Immature natural killer cell (primary cell): ENCODE measurements around the gene LAMTOR4. TPM values are rescaled to one million over a fixed set of nuclear protein-coding genes. Genes with fewer than 3 reads are reported as not detected.

ENCODE experiments used
- DNase-seq, 3 donors: peaks; one replicate each; pipeline ENCODE4 v3.0.0; 2022; ENCODE audit warnings: mixed read lengths in 1 of 3
- H3K27ac Mint-ChIP-seq, 6 donors: one replicate each; pipeline ENCODE4 v1.8.0; 2020; ENCODE audit warnings: mixed read lengths in 6 of 6, mild to moderate bottlenecking in 5 of 6, inconsistent platforms in 4 of 6, moderate library complexity in 3 of 6
- H3K27me3 Mint-ChIP-seq, 3 donors: one replicate each; pipeline ENCODE4 v1.8.0; 2020 to 2021; ENCODE audit warnings: low read depth in 3 of 3, mild to moderate bottlenecking in 3 of 3, mixed read lengths in 3 of 3, moderate library complexity in 3 of 3, inconsistent platforms in 1 of 3
- H3K36me3 Mint-ChIP-seq, 3 donors: one replicate each; pipeline ENCODE4 v1.8.0; 2020; ENCODE audit warnings: mixed read lengths in 3 of 3, inconsistent platforms in 2 of 3, mild to moderate bottlenecking in 2 of 3
- H3K4me1 Mint-ChIP-seq, 2 donors: one replicate each; pipeline ENCODE4 v1.8.0; 2020; ENCODE audit warnings: inconsistent platforms in 2 of 2, mild to moderate bottlenecking in 2 of 2, mixed read lengths in 2 of 2, moderate library complexity in 1 of 2
- H3K4me3 Mint-ChIP-seq, 5 donors: one replicate each; pipeline ENCODE4 v1.8.0; 2020; ENCODE audit warnings: mild to moderate bottlenecking in 5 of 5, mixed read lengths in 5 of 5, inconsistent platforms in 3 of 5, moderate library complexity in 3 of 5
- H3K9me3 Mint-ChIP-seq, 6 donors: one replicate each; pipeline ENCODE4 v1.8.0; 2020; ENCODE audit warnings: mild to moderate bottlenecking in 6 of 6, mixed read lengths in 6 of 6, inconsistent platforms in 4 of 6, moderate library complexity in 3 of 6
- polyA plus RNA-seq, 3 donors: library from polyadenylated mRNA; unstranded; fragments of 300-500 nt; fragmentation: Illumina TruSeq; gene quantifications; one replicate each; pipeline ENCODE4 v1.2.3, GENCODE V29; 2021

The LAMTOR4 gene
- polyA plus RNA-seq, 3 donors from 2014 or later: 408 to 587 (median 569) TPM

DNA sequence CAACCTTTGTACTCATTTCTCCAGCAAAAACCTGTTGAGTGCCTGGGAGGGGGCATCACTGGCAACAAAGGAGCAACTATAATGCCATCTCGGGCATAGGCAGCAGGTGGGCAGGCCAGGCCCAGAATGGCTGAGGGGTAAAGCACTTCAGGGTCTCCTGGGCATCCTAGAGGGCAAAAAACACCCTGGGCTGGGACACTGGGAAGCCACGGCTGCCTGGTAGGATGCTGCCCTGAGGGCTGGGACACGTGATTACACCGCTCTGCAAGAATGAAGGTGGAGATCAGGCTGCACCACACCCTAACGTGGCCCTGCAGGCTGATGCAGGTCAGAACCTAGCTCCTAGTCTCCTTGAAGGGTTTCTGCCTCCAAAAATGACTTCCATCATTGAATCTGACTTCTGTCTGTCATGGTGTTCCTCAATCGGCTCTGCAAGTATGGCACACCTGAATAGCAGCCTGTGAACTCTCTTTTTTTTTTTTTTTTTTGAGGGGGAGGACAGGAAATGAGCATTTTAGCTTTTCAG lies 14.4 kb downstream of the LAMTOR4 start:
- DNase-seq: no peak
- Mint-ChIP-seq H3K4me1 (peaks cover 15 to 17% of the 10 kb centered on the region in 2 donors), H3K4me3 (no peak overlapping the region), H3K36me3 (no peaks in the 10 kb centered on the region), H3K27ac (peak overlapping the region in 1 of 6 donors; percentile 4), H3K27me3 (peaks cover 14 to 23% (median 19%) of the 10 kb centered on the region in 3 donors), H3K9me3 (no peaks in the 10 kb centered on the region)

DNA sequence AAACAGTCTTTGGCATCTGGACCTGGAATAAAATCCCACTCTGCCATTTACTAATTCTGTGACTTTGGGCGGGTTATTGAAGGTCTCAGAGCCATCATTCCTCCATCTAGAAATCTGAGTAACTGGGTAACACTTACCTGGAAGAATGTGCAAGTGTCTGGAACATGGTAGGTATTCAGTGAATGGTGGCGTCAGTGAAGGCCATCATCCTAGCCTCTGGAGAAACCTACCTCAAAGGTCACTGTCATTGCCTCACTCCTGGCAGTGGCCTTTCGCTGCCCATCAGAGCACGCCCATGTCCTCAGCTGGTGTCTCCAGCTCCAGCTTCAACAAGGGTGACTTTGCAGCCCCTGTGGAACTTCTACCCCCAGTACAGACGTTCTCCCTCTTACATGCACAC lies 15.2 kb downstream of the LAMTOR4 start:
- Mint-ChIP-seq H3K4me1 (peaks cover 21 to 22% of the 10 kb centered on the region in 2 donors), H3K36me3 (no peaks in the 10 kb centered on the region), H3K27me3 (peaks cover 20 to 31% (median 20%) of the 10 kb centered on the region in 3 donors), H3K4me3 (no peak overlapping the region), H3K9me3 (no peaks in the 10 kb centered on the region), H3K27ac (no peak overlapping the region)
- DNase-seq: no peak

DNA sequence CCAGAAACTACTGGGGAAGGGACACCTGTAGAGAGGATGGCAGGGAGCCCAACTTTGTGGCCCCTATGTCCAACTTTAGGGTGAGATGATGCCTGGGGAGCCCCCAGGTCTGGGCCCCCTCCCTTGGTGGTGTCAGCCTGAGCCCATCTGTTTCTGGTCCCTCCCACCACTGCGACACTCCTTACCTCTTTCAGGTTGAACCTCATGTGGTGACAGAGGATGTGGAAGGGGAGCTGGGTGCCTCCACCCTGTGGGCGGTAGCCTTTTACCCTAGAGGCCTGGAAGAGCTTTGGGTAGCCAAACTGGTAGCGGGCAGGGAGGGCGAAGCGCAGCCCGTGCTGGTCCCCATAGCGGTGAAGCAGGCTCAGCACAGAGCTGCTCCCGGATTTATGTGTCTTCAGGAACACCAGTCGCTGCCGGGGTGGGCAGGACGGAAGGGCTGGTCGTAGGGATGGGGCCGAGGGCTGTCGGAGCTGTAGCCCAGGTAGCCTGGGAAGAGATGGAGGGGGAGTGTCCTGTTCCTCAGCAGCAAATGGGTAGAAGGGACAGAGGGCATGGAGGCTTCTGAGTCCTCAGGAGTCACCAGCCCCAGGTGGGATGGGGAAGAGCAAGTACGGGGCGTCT lies 17.7 kb downstream of the LAMTOR4 start:
- Mint-ChIP-seq H3K27ac (no peak overlapping the region), H3K4me1 (peaks cover 23 to 26% of the 10 kb centered on the region in 2 donors), H3K36me3 (no peaks in the 10 kb centered on the region), H3K27me3 (peaks cover 26 to 47% (median 28%) of the 10 kb centered on the region in 3 donors), H3K4me3 (peak overlapping the region in 1 of 5 donors; percentile 44), H3K9me3 (peaks cover 0 to 2% (median 0%) of the 10 kb centered on the region in 6 donors)
- DNase-seq: no peak

DNA sequence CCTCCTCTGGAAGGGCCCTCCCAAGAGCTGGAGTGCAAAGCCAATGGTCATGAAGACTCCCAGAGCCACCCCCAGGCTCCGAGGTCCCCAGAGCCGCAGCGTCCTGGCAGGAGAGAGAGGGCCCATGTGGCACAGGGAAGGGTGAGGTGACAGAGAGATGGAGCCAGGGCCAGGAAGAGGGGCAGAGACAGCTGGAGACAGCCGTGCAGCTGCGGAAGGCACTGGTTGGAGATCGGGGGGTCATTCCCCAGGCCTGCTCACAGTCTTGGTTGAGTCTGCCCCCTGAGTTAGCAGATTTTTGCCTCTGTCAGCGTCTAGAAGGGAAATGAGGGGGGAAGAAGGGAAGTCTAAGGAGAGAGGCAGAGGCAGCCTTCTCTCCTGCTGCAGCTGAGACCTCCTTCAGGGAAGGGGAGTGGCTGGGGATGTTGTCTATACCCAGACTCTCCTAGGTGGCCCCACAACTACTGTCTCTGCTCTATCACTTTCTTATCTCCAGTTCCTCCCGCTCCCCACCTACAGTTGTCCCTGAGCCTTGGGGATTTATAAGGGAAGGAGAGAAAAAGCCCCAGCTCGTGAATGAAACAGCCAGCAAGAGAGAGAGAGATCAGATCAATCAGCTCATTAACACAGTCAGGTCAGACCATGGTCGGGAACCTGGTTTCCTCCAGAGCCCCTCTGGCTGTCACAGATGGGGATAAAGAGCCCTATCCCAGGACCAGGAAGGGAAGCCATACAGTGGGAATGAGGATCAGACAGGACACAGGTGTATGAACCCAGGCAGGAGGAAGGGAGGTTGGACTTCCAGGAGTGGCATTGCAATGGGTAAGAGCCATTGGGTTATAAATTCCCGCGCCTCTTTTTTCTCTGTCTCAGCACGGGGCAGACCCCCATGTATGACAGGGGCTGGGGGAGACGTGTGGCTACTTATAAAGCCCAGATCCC lies 18.5 kb downstream of the LAMTOR4 start:
- Mint-ChIP-seq H3K36me3 (no peaks in the 10 kb centered on the region), H3K9me3 (peaks cover 0 to 2% (median 0%) of the 10 kb centered on the region in 6 donors), H3K27ac (no peak overlapping the region), H3K4me3 (peak overlapping the region in 2 of 5 donors; percentile 26 to 71), H3K4me1 (peaks cover 26 to 31% of the 10 kb centered on the region in 2 donors), H3K27me3 (peaks cover 24 to 47% (median 30%) of the 10 kb centered on the region in 3 donors)
- DNase-seq: no peak

DNA sequence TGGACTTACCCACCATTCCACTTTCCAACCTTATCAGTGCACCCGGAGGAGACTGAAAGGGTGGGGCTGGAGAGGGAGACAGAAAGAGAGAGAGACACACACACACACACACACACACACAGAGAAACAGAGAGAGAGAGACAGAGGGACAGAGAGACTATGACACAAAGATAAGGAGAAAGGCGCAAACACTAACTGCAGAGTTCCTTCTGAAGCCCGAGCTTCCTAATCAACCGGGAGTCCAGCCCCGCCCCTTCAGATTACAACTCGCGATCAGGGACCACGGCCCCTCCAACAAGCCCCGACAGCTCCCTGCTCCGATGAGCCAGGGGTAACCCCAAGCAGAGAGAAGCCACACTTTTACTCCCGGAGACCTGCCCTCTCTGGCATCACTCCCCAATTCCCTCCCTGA lies 19.2 kb downstream of the LAMTOR4 start:
- peak overlapping the region in 1 of 6 donors; percentile 4 for H3K27ac Mint-ChIP-seq
- no peak for DNase-seq
- peak overlapping the region; percentile 8 to 71 (median 26) for H3K4me3 Mint-ChIP-seq
- no peaks in the 10 kb centered on the region for H3K36me3 Mint-ChIP-seq
- peaks cover 0 to 2% (median 0%) of the 10 kb centered on the region in 6 donors for H3K9me3 Mint-ChIP-seq
- peaks cover 26 to 31% of the 10 kb centered on the region in 2 donors for H3K4me1 Mint-ChIP-seq
- H3K27me3 Mint-ChIP-seq: peaks cover 24 to 45% (median 30%) of the 10 kb centered on the region in 3 donors

DNA sequence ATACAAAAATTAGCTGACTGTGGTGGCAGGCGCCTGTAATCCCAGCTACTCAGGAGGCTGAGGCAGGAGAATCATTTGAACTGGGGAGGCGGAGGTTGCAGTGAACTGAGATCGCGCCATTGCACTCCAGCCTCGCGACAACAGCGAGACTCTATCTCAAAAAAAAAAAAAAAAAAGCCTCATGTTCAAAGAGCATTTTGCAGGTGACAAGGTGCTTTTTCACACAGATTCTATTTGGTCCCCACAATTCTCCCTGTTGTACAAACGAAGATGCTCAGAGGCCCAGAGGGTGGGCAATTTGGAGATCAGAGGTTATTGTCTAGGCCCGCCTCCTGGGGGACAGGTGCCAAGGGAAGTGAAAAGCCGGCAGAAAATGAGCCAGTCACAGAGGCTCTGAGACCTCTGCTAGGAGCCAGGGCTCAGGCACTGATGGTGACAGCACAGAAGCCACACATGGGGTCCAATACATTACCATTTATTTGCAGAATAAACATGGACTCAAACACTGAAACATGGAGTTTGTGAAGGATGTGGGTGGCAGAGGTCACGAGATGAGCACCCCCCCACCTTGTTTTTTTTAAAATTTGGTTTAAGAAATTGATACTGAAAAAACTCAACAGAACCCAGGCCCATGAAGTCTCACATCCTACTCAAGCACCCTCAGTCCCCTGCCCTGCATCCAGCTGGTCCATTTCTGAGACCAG lies 20.6 kb downstream of the LAMTOR4 start:
- H3K36me3 Mint-ChIP-seq: no peaks in the 10 kb centered on the region
- no peak overlapping the region for H3K27ac Mint-ChIP-seq
- no peak for DNase-seq
- peak overlapping the region in 3 of 5 donors; percentile 8 to 71 (median 67) for H3K4me3 Mint-ChIP-seq
- peaks cover 26 to 31% of the 10 kb centered on the region in 2 donors for H3K4me1 Mint-ChIP-seq
- peaks cover 0 to 2% (median 0%) of the 10 kb centered on the region in 6 donors for H3K9me3 Mint-ChIP-seq
- H3K27me3 Mint-ChIP-seq: peaks cover 24 to 41% (median 30%) of the 10 kb centered on the region in 3 donors

DNA sequence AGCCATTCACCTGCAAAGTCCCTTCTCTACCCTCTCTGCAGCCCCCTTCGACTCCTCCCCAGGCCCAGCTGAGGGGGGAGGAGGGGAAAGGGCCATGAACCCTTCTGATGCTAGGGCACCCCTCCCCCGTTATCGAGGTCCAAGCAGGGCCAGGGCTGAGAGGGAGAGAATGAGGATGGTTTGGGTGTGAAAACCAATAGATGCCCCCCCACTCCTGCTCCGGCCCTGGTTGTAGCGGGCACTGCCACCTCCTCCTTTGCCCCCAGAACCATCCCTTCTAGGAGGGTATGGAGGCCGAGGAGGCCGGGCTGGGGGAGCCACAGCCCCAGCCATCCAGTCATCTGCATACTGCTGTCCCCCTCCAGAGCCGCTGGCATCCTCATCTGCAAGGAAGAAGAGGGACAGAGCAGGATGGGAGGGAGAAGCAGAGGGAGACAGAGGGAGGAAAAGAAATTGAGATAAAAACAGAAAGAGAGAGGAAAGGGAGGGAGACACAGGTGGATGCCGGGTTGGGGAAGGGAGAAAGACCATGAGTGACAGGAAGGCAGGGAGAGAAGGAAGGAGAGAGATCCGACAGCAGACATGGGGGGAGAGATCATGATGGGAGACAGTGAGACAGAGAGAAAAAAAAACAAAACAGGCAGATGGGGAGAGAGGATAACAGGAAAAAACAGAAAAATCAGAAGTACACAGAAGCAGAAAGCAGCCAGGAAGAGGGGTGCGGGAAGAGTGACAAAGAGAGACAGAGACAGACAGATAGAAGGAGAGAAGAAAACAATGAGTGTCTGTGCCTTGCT lies 21.6 kb downstream of the LAMTOR4 start:
- H3K27me3 Mint-ChIP-seq: peaks cover 24 to 41% (median 31%) of the 10 kb centered on the region in 3 donors
- peak overlapping the region in 1 of 6 donors; percentile 7 for H3K27ac Mint-ChIP-seq
- peaks cover 26 to 31% of the 10 kb centered on the region in 2 donors for H3K4me1 Mint-ChIP-seq
- H3K9me3 Mint-ChIP-seq: peaks cover 0 to 2% (median 0%) of the 10 kb centered on the region in 6 donors
- H3K4me3 Mint-ChIP-seq: peak overlapping the region; percentile 65 to 81 (median 66)
- H3K36me3 Mint-ChIP-seq: no peaks in the 10 kb centered on the region
- DNase-seq: no peak

DNA sequence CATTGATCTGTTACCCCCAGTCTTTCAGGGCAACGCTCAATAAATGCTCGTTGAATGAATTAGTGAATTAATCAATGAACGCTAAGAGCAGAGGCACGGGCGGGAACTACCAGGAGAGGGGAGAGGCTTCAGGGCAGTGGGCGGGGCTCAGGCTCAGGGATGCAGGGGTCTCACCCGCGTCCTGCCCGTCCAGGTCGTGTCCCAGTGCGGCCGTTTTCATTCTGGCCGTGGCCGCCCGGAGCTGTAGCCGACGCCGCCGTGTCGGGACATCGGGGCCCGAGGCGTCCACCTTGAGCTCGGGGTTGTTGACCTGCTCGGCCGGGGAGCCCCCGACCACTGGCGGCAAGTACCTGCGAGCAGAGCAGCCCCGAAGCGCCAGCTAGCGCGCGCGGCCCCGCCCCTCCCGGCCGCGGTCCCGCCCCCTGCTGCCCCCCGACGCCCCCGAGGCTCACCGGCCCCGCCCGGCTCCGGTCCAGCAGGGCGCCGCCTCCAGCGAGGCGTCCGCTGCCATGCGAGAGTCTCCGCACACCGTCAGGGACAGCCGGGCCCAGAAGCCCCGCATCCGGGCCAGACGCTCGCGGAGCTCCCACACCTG lies 22.5 kb downstream of the LAMTOR4 start:
- Mint-ChIP-seq H3K4me1 (peaks cover 26 to 31% of the 10 kb centered on the region in 2 donors), H3K27ac (no peak overlapping the region), H3K36me3 (no peaks in the 10 kb centered on the region)

DNA sequence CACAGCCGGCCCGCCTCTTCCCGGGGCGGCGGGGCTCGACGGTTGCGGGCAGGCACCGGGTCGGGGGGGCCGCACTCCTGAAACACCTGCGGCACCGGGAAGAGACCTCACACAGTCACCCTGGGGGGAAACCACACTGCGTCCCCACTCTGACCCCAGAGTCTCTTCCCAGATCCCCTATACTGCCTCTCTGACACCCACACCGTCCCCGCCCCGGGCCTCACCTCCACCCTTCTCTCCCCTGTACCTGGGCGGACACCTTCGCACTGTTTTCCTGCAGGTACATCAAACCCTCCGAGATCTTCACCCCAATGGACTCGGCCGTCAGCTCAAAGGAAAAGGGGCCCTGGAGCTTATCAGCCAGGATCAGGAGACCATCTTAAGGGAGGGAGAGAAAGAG lies 23.1 kb downstream of the LAMTOR4 start:
- H3K9me3 Mint-ChIP-seq: peaks cover 0 to 2% (median 0%) of the 10 kb centered on the region in 6 donors
- H3K27me3 Mint-ChIP-seq: peaks cover 15 to 34% (median 23%) of the 10 kb centered on the region in 3 donors
- peak overlapping the region in 1 of 6 donors; percentile 55 for H3K27ac Mint-ChIP-seq
- peak overlapping the region; percentile 27 to 73 (median 65) for H3K4me3 Mint-ChIP-seq
- no peak for DNase-seq
- no peaks in the 10 kb centered on the region for H3K36me3 Mint-ChIP-seq
- peaks cover 26 to 37% of the 10 kb centered on the region in 2 donors for H3K4me1 Mint-ChIP-seq

More for the DNA sequence above, 22.5 kb downstream of the LAMTOR4 start:
- Mint-ChIP-seq H3K27me3 (peaks cover 22 to 39% (median 29%) of the 10 kb centered on the region in 3 donors), H3K9me3 (peaks cover 0 to 2% (median 0%) of the 10 kb centered on the region in 6 donors), H3K4me3 (peak overlapping the region; percentile 65 to 81 (median 73))
- peak; percentile 38 to 40 (median 39) for DNase-seq

DNA sequence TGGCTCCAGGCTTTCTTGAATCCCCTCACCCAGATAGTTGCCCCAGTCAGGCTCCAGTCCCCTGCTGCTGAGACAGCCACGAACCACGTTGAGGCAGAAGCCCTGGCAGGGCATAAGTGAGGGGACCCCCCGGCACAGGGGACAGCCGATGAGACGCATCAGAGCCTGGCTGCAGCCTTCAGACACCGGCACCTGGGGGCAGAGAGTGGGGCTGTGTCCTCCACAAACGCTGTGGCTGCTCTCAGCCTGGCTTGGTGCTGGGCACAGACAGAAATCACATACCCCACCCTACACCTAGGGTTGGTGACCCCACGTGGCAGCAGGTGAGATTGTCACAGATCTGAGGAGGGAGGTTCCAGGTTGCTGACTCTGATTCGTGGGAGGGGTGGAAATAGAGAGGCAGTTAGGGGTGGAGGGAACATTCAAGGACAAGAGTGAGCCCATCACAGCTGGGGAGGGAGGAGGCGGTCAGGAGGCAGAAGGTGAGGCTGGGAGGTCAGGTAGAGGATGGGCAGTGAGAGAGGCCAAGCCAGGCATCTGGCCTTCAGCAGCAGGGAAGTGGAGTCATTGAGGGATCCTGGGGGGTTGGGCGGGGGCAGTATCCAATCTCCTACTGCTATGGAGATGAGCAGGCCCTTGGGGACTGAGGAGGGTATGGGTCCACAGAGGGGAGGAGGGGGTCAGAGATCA lies 25.2 kb downstream of the LAMTOR4 start:
- H3K36me3 Mint-ChIP-seq: no peaks in the 10 kb centered on the region
- H3K9me3 Mint-ChIP-seq: peaks cover 0 to 2% (median 0%) of the 10 kb centered on the region in 6 donors
- no peak for DNase-seq
- peaks cover 25 to 28% of the 10 kb centered on the region in 2 donors for H3K4me1 Mint-ChIP-seq
- H3K4me3 Mint-ChIP-seq: no peak overlapping the region
- H3K27me3 Mint-ChIP-seq: peaks cover 8 to 17% (median 17%) of the 10 kb centered on the region in 3 donors
- no peak overlapping the region for H3K27ac Mint-ChIP-seq

DNA sequence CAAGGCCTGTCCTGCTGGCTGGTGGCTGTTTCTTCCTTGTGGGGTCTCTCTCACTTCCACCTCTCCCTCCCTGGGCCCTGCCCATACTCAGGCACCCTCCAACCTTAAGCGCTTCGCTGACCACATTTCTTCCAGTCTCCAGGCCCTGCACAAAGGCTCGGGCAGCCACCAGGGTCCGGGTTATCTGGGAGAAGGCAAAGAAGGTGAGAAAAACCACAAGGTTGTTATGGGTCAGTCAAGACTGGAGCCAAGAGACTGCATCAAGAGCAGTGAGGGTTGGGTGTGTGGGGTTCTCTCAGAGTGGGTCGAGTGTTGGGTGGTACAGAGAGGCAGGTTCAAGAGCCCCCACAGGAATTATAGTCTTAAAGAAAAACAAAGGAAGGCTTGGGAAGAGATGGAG lies 25.9 kb downstream of the LAMTOR4 start:
- no peak overlapping the region for H3K4me3 Mint-ChIP-seq
- peaks cover 0 to 2% (median 0%) of the 10 kb centered on the region in 6 donors for H3K9me3 Mint-ChIP-seq
- no peak for DNase-seq
- peaks cover 25 to 28% of the 10 kb centered on the region in 2 donors for H3K4me1 Mint-ChIP-seq
- peaks cover 8 to 16% (median 12%) of the 10 kb centered on the region in 3 donors for H3K27me3 Mint-ChIP-seq
- no peaks in the 10 kb centered on the region for H3K36me3 Mint-ChIP-seq
- H3K27ac Mint-ChIP-seq: no peak overlapping the region
